Stimulated activated CD8-positive, alpha-beta memory T cell treated with anti-CD3 and anti-CD28 coated beads, Interleukin-2, amount 100 ng/mL, for 48 hours (primary cell): ENCODE measurements around the gene CDC42EP1.
"Not testable (repeated sequence)": the region's sequence is repeated elsewhere in the genome, so short reads cannot be mapped to it uniquely, and the experiment has no call there.

ENCODE experiments used
- DNase-seq, 2 donors: peaks; one replicate each; pipeline ENCODE4 v3.0.0-alpha.2; 2020; ENCODE audit warnings: low read depth in 2 of 2

The CDC42EP1 gene

GRCh38 chr22:37533995-37534394 is 26.3 kb upstream of the CDC42EP1 start:
- DNase-seq = no peak

GRCh38 chr22:37534445-37534844 is 25.8 kb upstream of the CDC42EP1 start:
- no peak for DNase-seq

- no peak for DNase-seq
Measured at GRCh38 chr22:37535159-37535558, 25.1 kb upstream of the CDC42EP1 start.

GRCh38 chr22:37538590-37539357 is 21.5 kb upstream of the CDC42EP1 start:
- peak; percentile 85 for DNase-seq

GRCh38 chr22:37539790-37540189 is 20.5 kb upstream of the CDC42EP1 start:
- not testable (repeated sequence) for DNase-seq

- not testable (repeated sequence) for DNase-seq
Measured at GRCh38 chr22:37542416-37542815, 17.9 kb upstream of the CDC42EP1 start.

- DNase-seq = no peak
Measured at GRCh38 chr22:37542959-37543358, 17.3 kb upstream of the CDC42EP1 start.

- DNase-seq = peak; percentile 45 to 49
Measured at GRCh38 chr22:37544955-37545702, 15.2 kb upstream of the CDC42EP1 start.

GRCh38 chr22:37545703-37546436 is 14.4 kb upstream of the CDC42EP1 start:
- DNase-seq = no peak

GRCh38 chr22:37546437-37547250 is 13.6 kb upstream of the CDC42EP1 start:
- no peak for DNase-seq

GRCh38 chr22:37547251-37547741 is 13.0 kb upstream of the CDC42EP1 start:
- DNase-seq = no peak

- DNase-seq = no peak
Measured at GRCh38 chr22:37549704-37550059, 10.6 kb upstream of the CDC42EP1 start.

GRCh38 chr22:37550921-37551320 is 9.4 kb upstream of the CDC42EP1 start:
- DNase-seq = not testable (repeated sequence)

- no peak for DNase-seq
Measured at GRCh38 chr22:37551981-37552380, 8.3 kb upstream of the CDC42EP1 start.

GRCh38 chr22:37552524-37553163 is 7.6 kb upstream of the CDC42EP1 start:
- DNase-seq = no peak

GRCh38 chr22:37553725-37554124 is 6.6 kb upstream of the CDC42EP1 start:
- DNase-seq = no peak

- no peak for DNase-seq
Measured at GRCh38 chr22:37555029-37555428, 5.3 kb upstream of the CDC42EP1 start.

- DNase-seq = no peak
Measured at GRCh38 chr22:37556710-37557109, 3.6 kb upstream of the CDC42EP1 start.

- DNase-seq = no peak
Measured at GRCh38 chr22:37557321-37558001, 2.8 kb upstream of the CDC42EP1 start.

GRCh38 chr22:37558815-37559214 is 1.5 kb upstream of the CDC42EP1 start:
- DNase-seq = no peak
